CD14-positive monocyte (primary cell): ENCODE measurements around the gene NEURL1B. TPM values are rescaled to one million over a fixed set of nuclear protein-coding genes. Genes with fewer than 3 reads are reported as not detected.

Source experiments
- DNase-seq, 3 donors: peaks; one replicate each; pipeline ENCODE4 v3.0.0-alpha.2; 2011 to 2022
- H2AFZ ChIP-seq: 2 replicates; pipeline ENCODE4 v1.6.0; 2012; ENCODE audit warnings: mild to moderate bottlenecking, low read depth, low read length, inconsistent platforms; ENCODE audit not compliant: insufficient read depth, poor library complexity, severe bottlenecking
- H3K27ac ChIP-seq, 2 donors: 1 replicate in 1 of 2; 2 replicates in 1 of 2; pipeline ENCODE4 v1.5.1; 2012 to 2013; ENCODE audit warnings: low read length in 2 of 2, control low read depth in 1 of 2, inconsistent platforms in 1 of 2, low read depth in 1 of 2, mild to moderate bottlenecking in 1 of 2
- H3K27me3 ChIP-seq, 2 donors: one replicate each; pipeline versions ENCODE4 v1.6.0 to v1.6.1; 2011 to 2013; ENCODE audit warnings: low read length in 2 of 2; ENCODE audit not compliant: control insufficient read depth in 2 of 2, insufficient read depth in 2 of 2
- H3K36me3 ChIP-seq, 2 donors: replicated peaks in 1 of 2; 1 replicate in 1 of 2; 2 replicates in 1 of 2; pipeline versions ENCODE4 v1.5.1 to v1.6.1; 2012 to 2013; ENCODE audit warnings: low read length in 2 of 2, control low read depth in 1 of 2, inconsistent platforms in 1 of 2, mild to moderate bottlenecking in 1 of 2; ENCODE audit not compliant: insufficient read depth in 2 of 2, control insufficient read depth in 1 of 2
- H3K4me1 ChIP-seq, 2 donors: 1 replicate in 1 of 2; 2 replicates in 1 of 2; pipeline versions ENCODE4 v1.5.1 to v1.6.1; 2012 to 2013; ENCODE audit warnings: low read length in 2 of 2, control low read depth in 1 of 2, inconsistent platforms in 1 of 2, mild to moderate bottlenecking in 1 of 2, moderate library complexity in 1 of 2; ENCODE audit not compliant: insufficient read depth in 2 of 2, control insufficient read depth in 1 of 2
- H3K4me2 ChIP-seq: replicated peaks from 2 replicates; pipeline ENCODE3; 2012; ENCODE audit warnings: low read length, moderate library complexity, mild to moderate bottlenecking; ENCODE audit not compliant: poor library complexity, severe bottlenecking; ENCODE audit errors: extremely low read depth
- H3K4me3 ChIP-seq, 3 experiments: fragments of 200-600 bp in 1 of 3; sonication (generic) in 1 of 3; replicated peaks in 1 of 3; 1 replicate in 2 of 3; 2 replicates in 1 of 3; pipeline ENCODE4 v1.5.1; 2011 to 2013; ENCODE audit warnings: low read length in 3 of 3, mild to moderate bottlenecking in 3 of 3, control low read depth in 2 of 3, low read depth in 2 of 3, inconsistent platforms in 1 of 3, moderate library complexity in 1 of 3
- H3K79me2 ChIP-seq: 2 replicates; pipeline ENCODE4 v1.6.0; 2012; ENCODE audit warnings: mild to moderate bottlenecking, control low read depth, inconsistent platforms, low read length, moderate library complexity; ENCODE audit not compliant: insufficient read depth
- H3K9ac ChIP-seq: 2 replicates; pipeline ENCODE4 v1.6.0; 2017; ENCODE audit warnings: low read length, mild to moderate bottlenecking; ENCODE audit not compliant: insufficient read depth, poor library complexity, severe bottlenecking
- H3K9me3 ChIP-seq, 2 donors: replicated peaks in 1 of 2; 1 replicate in 1 of 2; 2 replicates in 1 of 2; pipeline versions ENCODE4 v1.5.1 to v1.6.1; 2012 to 2013; ENCODE audit warnings: low read length in 2 of 2, control low read depth in 1 of 2; ENCODE audit not compliant: control insufficient read depth in 1 of 2, insufficient read depth in 1 of 2
- H4K20me1 ChIP-seq: 2 replicates; pipeline ENCODE4 v1.6.0; 2012; ENCODE audit warnings: mild to moderate bottlenecking, low read length, control low read depth, moderate library complexity; ENCODE audit not compliant: insufficient read depth
- H3K27ac Mint-ChIP-seq, 7 donors: one replicate each; pipeline ENCODE4 v1.8.0; 2020; ENCODE audit warnings: mild to moderate bottlenecking in 7 of 7, mixed read lengths in 7 of 7, moderate library complexity in 6 of 7, inconsistent platforms in 2 of 7
- H3K27me3 Mint-ChIP-seq, 3 donors: one replicate each; pipeline ENCODE4 v1.8.0; 2021 to 2022; ENCODE audit warnings: low read depth in 3 of 3, mild to moderate bottlenecking in 3 of 3, mixed read lengths in 3 of 3, moderate library complexity in 3 of 3, inconsistent platforms in 1 of 3
- H3K36me3 Mint-ChIP-seq, 2 donors: one replicate each; pipeline ENCODE4 v1.8.0; 2020; ENCODE audit warnings: mixed read lengths in 2 of 2, inconsistent platforms in 1 of 2, mild to moderate bottlenecking in 1 of 2
- H3K4me1 Mint-ChIP-seq: one replicate; pipeline ENCODE4 v1.8.0; 2020; ENCODE audit warnings: mild to moderate bottlenecking, mixed read lengths
- H3K4me3 Mint-ChIP-seq, 2 donors: one replicate each; pipeline ENCODE4 v1.8.0; 2020; ENCODE audit warnings: mild to moderate bottlenecking in 2 of 2, mixed read lengths in 2 of 2, moderate library complexity in 1 of 2
- H3K9me3 Mint-ChIP-seq, 7 donors: one replicate each; pipeline ENCODE4 v1.8.0; 2020 to 2022; ENCODE audit warnings: mixed read lengths in 7 of 7, mild to moderate bottlenecking in 6 of 7, moderate library complexity in 6 of 7, inconsistent platforms in 2 of 7
- WGBS: methylation state at CpG from one replicate; pipeline ENCODE4 v1.1.5; 2013; ENCODE audit warnings: missing lambda C conversion rate; ENCODE audit not compliant: insufficient coverage; 5-methylcytosine and 5-hydroxymethylcytosine counted together
- intact Hi-C, 2 donors: fragments of 100-400 bp; cut with micrococcal nuclease; formaldehyde crosslinking; loops; one replicate each; pipeline versions ENCODE4 v1.15.0 to v1.15.1; 2023
- polyA plus RNA-seq, 3 donors: library from polyadenylated mRNA; depleted of rRNA in 1 of 3; unstranded in 2 of 3; stranded (reverse) in 1 of 3; fragments of 300-500 nt in 2 of 3; fragments of >200 nt in 1 of 3; fragmentation: Illumina TruSeq in 2 of 3; gene quantifications; 1 replicate in 2 of 3; 2 replicates in 1 of 3; pipeline ENCODE4 v1.2.3, GENCODE V29; 2012 to 2021
- TF ChIP-seq, protein P1 (sequence below): fragments of 200-600 bp; IDR thresholded peaks from one replicate; pipeline ENCODE4 v1.8.0; 2022; ENCODE audit warnings: antibody characterized with exemption, mild to moderate bottlenecking

The NEURL1B gene
- polyA plus RNA-seq, 3 donors, result 0.01 TPM; not detected in 2

DNA sequence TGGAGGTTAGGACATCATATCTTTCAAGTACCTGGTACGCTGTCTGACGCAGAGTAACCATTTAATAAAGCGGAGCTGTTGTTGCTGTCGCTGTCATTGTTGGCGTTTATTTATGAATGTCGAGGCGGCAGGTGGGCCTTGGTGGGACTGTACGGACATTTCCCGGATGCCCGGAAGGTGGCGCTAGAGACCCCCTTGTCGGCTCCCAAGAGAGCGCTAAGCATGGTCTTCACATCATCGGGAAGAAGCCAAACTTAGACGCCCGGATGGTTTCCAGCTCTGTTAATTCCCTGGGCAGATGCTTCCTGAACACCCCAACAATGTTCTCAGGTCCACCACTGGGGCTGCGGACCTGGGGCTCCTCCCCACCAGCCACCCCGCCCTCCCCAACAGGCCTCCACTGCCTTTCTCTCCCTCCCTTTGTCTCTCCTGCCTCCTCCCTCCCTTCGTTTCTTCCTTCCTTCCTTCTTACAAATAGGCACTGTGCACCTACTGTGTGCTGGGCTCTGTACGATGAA, 75.8 kb downstream of the NEURL1B start:
- H3K27me3 Mint-ChIP-seq, result peaks cover 6 to 12% (median 9%) of the 10 kb centered on the region in 3 donors
- peak; percentile 74 to 83 (median 81) for DNase-seq
- Histone ChIP-seq H3K4me2 (no peak overlapping the region), H3K36me3 (no peaks in the 10 kb centered on the region), H3K27me3 (peaks cover 0 to 2% of the 10 kb centered on the region in 2 donors), H3K4me1 (peaks cover 12 to 18% of the 10 kb centered on the region in 2 donors), H3K9me3 (no peaks in the 10 kb centered on the region), H3K4me3 (no peak overlapping the region), H3K9ac (no peak overlapping the region), H3K27ac (no peak overlapping the region), H4K20me1 (no peaks in the 10 kb centered on the region), H3K79me2 (no peaks in the 10 kb centered on the region), H2AFZ (peak overlapping the region; percentile 20)
- no peaks in the 10 kb centered on the region for H3K36me3 Mint-ChIP-seq
- TF ChIP-seq, protein P1, sequence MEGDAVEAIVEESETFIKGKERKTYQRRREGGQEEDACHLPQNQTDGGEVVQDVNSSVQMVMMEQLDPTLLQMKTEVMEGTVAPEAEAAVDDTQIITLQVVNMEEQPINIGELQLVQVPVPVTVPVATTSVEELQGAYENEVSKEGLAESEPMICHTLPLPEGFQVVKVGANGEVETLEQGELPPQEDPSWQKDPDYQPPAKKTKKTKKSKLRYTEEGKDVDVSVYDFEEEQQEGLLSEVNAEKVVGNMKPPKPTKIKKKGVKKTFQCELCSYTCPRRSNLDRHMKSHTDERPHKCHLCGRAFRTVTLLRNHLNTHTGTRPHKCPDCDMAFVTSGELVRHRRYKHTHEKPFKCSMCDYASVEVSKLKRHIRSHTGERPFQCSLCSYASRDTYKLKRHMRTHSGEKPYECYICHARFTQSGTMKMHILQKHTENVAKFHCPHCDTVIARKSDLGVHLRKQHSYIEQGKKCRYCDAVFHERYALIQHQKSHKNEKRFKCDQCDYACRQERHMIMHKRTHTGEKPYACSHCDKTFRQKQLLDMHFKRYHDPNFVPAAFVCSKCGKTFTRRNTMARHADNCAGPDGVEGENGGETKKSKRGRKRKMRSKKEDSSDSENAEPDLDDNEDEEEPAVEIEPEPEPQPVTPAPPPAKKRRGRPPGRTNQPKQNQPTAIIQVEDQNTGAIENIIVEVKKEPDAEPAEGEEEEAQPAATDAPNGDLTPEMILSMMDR, result peak; percentile 84
- H3K27ac Mint-ChIP-seq, result peak overlapping the region in 6 of 7 donors; percentile 42 to 83 (median 71)
- peak overlapping the region in 1 of 2 donors; percentile 37 for H3K4me3 Mint-ChIP-seq
- no peaks in the 10 kb centered on the region for H3K9me3 Mint-ChIP-seq
- WGBS, result 2% methylated on average over 20 of the region's 20 CpGs
- peaks cover 19% of the 10 kb centered on the region for H3K4me1 Mint-ChIP-seq
- intact Hi-C loops, result loop anchor here in 1 of 2 donors (2.0 to 10.0 kb wide), 3 partner anchors 48 to 216 kb away; partner anchors contain the start of gene ERGIC1

GRCh38 chr5:172717481-172718195, 76.6 kb downstream of the NEURL1B start:
- H3K27me3 Mint-ChIP-seq, result peaks cover 4 to 12% (median 9%) of the 10 kb centered on the region in 3 donors
- intact Hi-C loops, result loop anchor here in 1 of 2 donors (2.0 to 10.0 kb wide), 3 partner anchors 47 to 215 kb away; partner anchors contain the start of gene ERGIC1
- H3K4me1 Mint-ChIP-seq, result peaks cover 19% of the 10 kb centered on the region
- Histone ChIP-seq H3K27ac (no peak overlapping the region), H3K9ac (no peak overlapping the region), H3K36me3 (no peaks in the 10 kb centered on the region), H3K9me3 (no peaks in the 10 kb centered on the region), H3K79me2 (no peaks in the 10 kb centered on the region), H3K4me1 (peaks cover 12 to 18% of the 10 kb centered on the region in 2 donors), H4K20me1 (no peaks in the 10 kb centered on the region), H3K4me2 (no peak overlapping the region), H3K4me3 (no peak overlapping the region), H2AFZ (no peak overlapping the region), H3K27me3 (peaks cover 0 to 2% of the 10 kb centered on the region in 2 donors)
- DNase-seq, result no peak
- WGBS, result 95% methylated on average over 7 of the region's 16 CpGs
- no peak overlapping the region for H3K4me3 Mint-ChIP-seq
- no peaks in the 10 kb centered on the region for H3K9me3 Mint-ChIP-seq
- H3K36me3 Mint-ChIP-seq, result no peaks in the 10 kb centered on the region
- TF ChIP-seq, protein P1, result no peak
- H3K27ac Mint-ChIP-seq, result peak overlapping the region in 4 of 7 donors; percentile 63 to 83 (median 71)
